ENCODE measurements around the gene BRINP2.

The BRINP2 gene

DNA sequence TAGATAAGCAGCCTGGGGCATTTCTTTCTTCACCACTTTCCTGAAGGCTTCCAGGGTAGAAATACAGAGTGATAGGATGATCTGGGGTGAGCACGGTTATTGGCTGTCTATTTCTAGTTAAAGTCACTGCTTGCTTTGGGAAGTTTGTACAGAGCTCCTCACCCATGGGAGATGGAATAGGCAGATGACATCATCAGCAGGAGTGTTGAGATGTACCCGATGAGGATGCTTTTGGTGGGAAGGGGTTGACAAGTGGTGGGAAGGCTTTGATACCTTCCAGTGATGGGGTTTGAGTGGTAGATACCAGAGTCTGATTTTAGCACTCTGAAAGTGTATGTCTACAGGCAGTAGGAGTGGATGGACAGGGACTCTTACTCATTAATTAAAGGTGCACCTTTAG, 112.6 kb downstream of the BRINP2 start:
- H3K27ac ChIP-seq: no peak overlapping the region
- H3K9ac ChIP-seq: no peak overlapping the region
- H3K4me2 ChIP-seq: no peak overlapping the region
- H3K27me3 ChIP-seq: no peaks in the 10 kb centered on the region
- no peaks in the 10 kb centered on the region for H4K20me1 ChIP-seq
- H3K4me3 ChIP-seq: no peak overlapping the region
- no peaks in the 10 kb centered on the region for H3K4me1 ChIP-seq
- no peak for TF ChIP-seq Cebpa-rat (IDR thresholded peaks at IDR 0.05)
- H3K36me3 ChIP-seq: no peaks in the 10 kb centered on the region
- no peaks in the 10 kb centered on the region for H3K9me3 ChIP-seq

GRCh38 chr1:177286396-177286795, 115.6 kb downstream of the BRINP2 start:
- Histone ChIP-seq H4K20me1 (no peaks in the 10 kb centered on the region), H3K9ac (no peak overlapping the region), H3K4me1 (no peaks in the 10 kb centered on the region), H3K4me2 (no peak overlapping the region), H3K36me3 (no peaks in the 10 kb centered on the region), H3K9me3 (no peaks in the 10 kb centered on the region), H3K4me3 (no peak overlapping the region), H3K27me3 (no peaks in the 10 kb centered on the region), H3K27ac (no peak overlapping the region)
- TF ChIP-seq Cebpa-rat (IDR thresholded peaks at IDR 0.05): no peak

DNA sequence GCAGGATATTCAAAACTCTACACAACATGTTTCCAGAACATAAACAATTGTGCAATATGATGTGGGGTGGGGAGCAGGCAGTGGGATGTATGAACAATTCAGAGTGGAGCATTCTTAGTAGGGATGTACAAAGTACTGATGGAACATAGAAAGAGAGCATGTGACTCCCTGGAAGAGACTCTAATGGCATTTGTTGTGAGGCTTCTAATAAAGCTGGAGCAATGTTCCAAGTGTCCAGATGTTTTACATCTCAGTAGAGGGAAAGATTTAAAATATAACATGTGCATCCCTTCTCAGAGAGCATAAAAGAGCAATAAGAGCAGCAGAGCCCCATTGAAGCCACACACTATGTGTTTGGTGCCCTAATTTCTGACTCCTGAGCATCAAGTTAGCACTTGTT, 116.5 kb downstream of the BRINP2 start:
- no peaks in the 10 kb centered on the region for H3K9me3 ChIP-seq

GRCh38 chr1:177287994-177288393, 117.2 kb downstream of the BRINP2 start:
- H3K9ac ChIP-seq: no peak overlapping the region
- no peak for TF ChIP-seq Cebpa-rat (IDR thresholded peaks at IDR 0.05)
- no peaks in the 10 kb centered on the region for H3K27me3 ChIP-seq
- no peak overlapping the region for H3K4me2 ChIP-seq
- no peaks in the 10 kb centered on the region for H3K4me1 ChIP-seq
- H3K36me3 ChIP-seq: no peaks in the 10 kb centered on the region
- H3K4me3 ChIP-seq: no peak overlapping the region
- no peaks in the 10 kb centered on the region for H4K20me1 ChIP-seq
- H3K27ac ChIP-seq: no peak overlapping the region
- no peaks in the 10 kb centered on the region for H3K9me3 ChIP-seq

More for the DNA sequence above, 116.5 kb downstream of the BRINP2 start:
- Histone ChIP-seq H3K27ac (no peak overlapping the region), H3K27me3 (no peaks in the 10 kb centered on the region), H3K4me1 (no peaks in the 10 kb centered on the region), H3K4me3 (no peak overlapping the region), H3K4me2 (no peak overlapping the region), H4K20me1 (no peaks in the 10 kb centered on the region), H3K36me3 (no peaks in the 10 kb centered on the region), H3K9ac (no peak overlapping the region)
- TF ChIP-seq Cebpa-rat (IDR thresholded peaks at IDR 0.05): no peak

DNA sequence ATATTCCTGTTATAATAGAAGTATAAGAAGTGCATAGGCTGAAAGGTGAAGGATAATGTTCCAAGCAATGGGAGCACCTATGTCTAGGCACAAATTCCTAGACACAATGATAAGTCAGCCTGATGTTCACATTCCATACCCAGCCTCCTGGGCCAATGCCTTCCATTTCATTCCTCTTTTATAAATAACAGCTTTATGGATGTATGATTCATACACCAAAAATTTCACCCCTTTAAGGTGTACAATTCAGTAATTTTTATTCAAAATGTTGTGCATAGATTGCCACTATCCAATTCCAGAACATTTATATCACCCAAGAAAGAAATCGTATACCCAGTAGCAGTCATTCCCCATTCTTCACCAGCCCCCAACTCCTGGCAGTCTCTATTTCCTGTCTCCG, 118.8 kb downstream of the BRINP2 start:
- Histone ChIP-seq H4K20me1 (no peaks in the 10 kb centered on the region), H3K9ac (no peak overlapping the region), H3K9me3 (no peaks in the 10 kb centered on the region), H3K36me3 (no peaks in the 10 kb centered on the region), H3K4me2 (no peak overlapping the region), H3K4me3 (no peak overlapping the region), H3K27ac (no peak overlapping the region), H3K4me1 (no peaks in the 10 kb centered on the region), H3K27me3 (no peaks in the 10 kb centered on the region)
- TF ChIP-seq Cebpa-rat (IDR thresholded peaks at IDR 0.05): no peak

GRCh38 chr1:177300431-177300830, 129.7 kb downstream of the BRINP2 start:
- H3K9ac ChIP-seq: no peak overlapping the region
- H3K4me1 ChIP-seq: no peaks in the 10 kb centered on the region
- no peaks in the 10 kb centered on the region for H4K20me1 ChIP-seq
- H3K9me3 ChIP-seq: no peaks in the 10 kb centered on the region
- no peak overlapping the region for H3K4me3 ChIP-seq
- no peaks in the 10 kb centered on the region for H3K27me3 ChIP-seq
- H3K27ac ChIP-seq: no peak overlapping the region
- H3K4me2 ChIP-seq: no peak overlapping the region
- H3K36me3 ChIP-seq: no peaks in the 10 kb centered on the region
- TF ChIP-seq Cebpa-rat (IDR thresholded peaks at IDR 0.05): no peak

- Histone ChIP-seq H3K4me1 (no peaks in the 10 kb centered on the region), H3K27ac (no peak overlapping the region), H4K20me1 (no peaks in the 10 kb centered on the region), H3K4me2 (no peak overlapping the region), H3K9ac (no peak overlapping the region), H3K36me3 (no peaks in the 10 kb centered on the region), H3K4me3 (no peak overlapping the region), H3K9me3 (no peaks in the 10 kb centered on the region), H3K27me3 (no peaks in the 10 kb centered on the region)
- no peak for TF ChIP-seq Cebpa-rat (IDR thresholded peaks at IDR 0.05)
Measured at GRCh38 chr1:177301425-177302124, 130.8 kb downstream of the BRINP2 start.

- no peak overlapping the region for H3K4me2 ChIP-seq
- H3K9me3 ChIP-seq: no peaks in the 10 kb centered on the region
- no peaks in the 10 kb centered on the region for H3K4me1 ChIP-seq
- TF ChIP-seq Cebpa-rat (IDR thresholded peaks at IDR 0.05): no peak
- no peak overlapping the region for H3K4me3 ChIP-seq
- no peaks in the 10 kb centered on the region for H3K27me3 ChIP-seq
- no peak overlapping the region for H3K27ac ChIP-seq
- no peaks in the 10 kb centered on the region for H4K20me1 ChIP-seq
- H3K9ac ChIP-seq: no peak overlapping the region
- H3K36me3 ChIP-seq: no peaks in the 10 kb centered on the region
Measured at GRCh38 chr1:177302357-177303044, 131.7 kb downstream of the BRINP2 start.

- Histone ChIP-seq H3K4me1 (no peaks in the 10 kb centered on the region), H4K20me1 (no peaks in the 10 kb centered on the region), H3K4me3 (no peak overlapping the region)
Measured at GRCh38 chr1:177305040-177306018, 134.6 kb downstream of the BRINP2 start.

More at GRCh38 chr1:177305040-177306018, 134.6 kb downstream of the BRINP2 start:
- no peak overlapping the region for H3K9ac ChIP-seq
- no peaks in the 10 kb centered on the region for H3K27me3 ChIP-seq
- no peak for TF ChIP-seq Cebpa-rat (IDR thresholded peaks at IDR 0.05)
- no peaks in the 10 kb centered on the region for H3K36me3 ChIP-seq
- no peak overlapping the region for H3K27ac ChIP-seq
- no peak overlapping the region for H3K4me2 ChIP-seq
- H3K9me3 ChIP-seq: no peaks in the 10 kb centered on the region

Data from BLaER1 (cell line).